H1 (cell line): ENCODE data around the gene GLRB. TPM values are rescaled to one million over a fixed set of nuclear protein-coding genes. Genes with fewer than 3 reads are reported as not detected.

Source experiments
- CTCF ChIA-PET: fragments of 300-600 bp; sonication (Branson Sonifier 250); formaldehyde crosslinking; loops from one replicate; lab custom pipeline; 2021; ENCODE audit not compliant: partially characterized antibody; lab: Charles Lee
- POLR2A ChIA-PET: fragments of 300-600 bp; sonication (Branson Sonifier 250); formaldehyde crosslinking; loops from one replicate; lab custom pipeline; 2021; ENCODE audit warnings: inconsistent platforms; ENCODE audit not compliant: partially characterized antibody; lab: Charles Lee
- DNase-seq, 2 experiments: peaks; one replicate each; pipeline versions ENCODE4 v3.0.0 to v3.0.0-alpha.2; 2010 to 2022; ENCODE audit warnings: low spot score in 2 of 2, low read depth in 1 of 2, mixed read lengths in 1 of 2
- FAIRE-seq: peaks from 2 replicates; lab custom pipeline; 2011; peaks lifted over from hg19 to GRCh38; lab: Jason Lieb, UNC
- H2AFZ ChIP-seq: 2 replicates; pipeline ENCODE4 v1.8.1; 2012; ENCODE audit warnings: low read length, inconsistent platforms
- H2AK5ac ChIP-seq: 2 replicates; pipeline ENCODE4 v1.6.1; 2013; ENCODE audit warnings: low read depth, low read length
- H2BK120ac ChIP-seq: replicated peaks from 2 replicates; pipeline ENCODE3; 2013; ENCODE audit warnings: low read depth, low read length, inconsistent platforms
- H2BK12ac ChIP-seq: 2 replicates; pipeline ENCODE4 v1.6.1; 2013; ENCODE audit warnings: low read depth, low read length
- H2BK15ac ChIP-seq: 2 replicates; pipeline ENCODE4 v1.6.1; 2013; ENCODE audit warnings: low read length
- H2BK20ac ChIP-seq: 2 replicates; pipeline ENCODE4 v1.6.1; 2013; ENCODE audit warnings: low read length
- H2BK5ac ChIP-seq: 2 replicates; pipeline ENCODE4 v1.6.1; 2013; ENCODE audit warnings: low read depth, low read length
- H3K14ac ChIP-seq: 2 replicates; pipeline ENCODE4 v1.6.1; 2013; ENCODE audit warnings: inconsistent platforms; ENCODE audit not compliant: insufficient read length
- H3K18ac ChIP-seq: 2 replicates; pipeline ENCODE4 v1.6.1; 2013; ENCODE audit warnings: low read length; ENCODE audit errors: extremely low read depth
- H3K23ac ChIP-seq: 2 replicates; pipeline ENCODE4 v1.6.1; 2013; ENCODE audit warnings: inconsistent platforms; ENCODE audit not compliant: insufficient read length
- H3K23me2 ChIP-seq: 2 replicates; pipeline ENCODE4 v1.6.1; 2013; ENCODE audit warnings: low read depth, low read length
- H3K27ac ChIP-seq: 2 replicates; pipeline ENCODE4 v1.6.1; 2011; ENCODE audit warnings: low read depth, low read length, inconsistent platforms
- H3K27me3 ChIP-seq, 4 experiments: replicated peaks in 1 of 4; 1 replicate in 1 of 4; 2 replicates in 3 of 4; pipeline versions ENCODE4 v1.6.1 to v1.8.1; 2011 to 2013; ENCODE audit warnings: low read length in 3 of 4, mild to moderate bottlenecking in 3 of 4, inconsistent platforms in 2 of 4, mixed read lengths in 2 of 4, moderate library complexity in 1 of 4; ENCODE audit not compliant: control insufficient read depth in 3 of 4, insufficient read depth in 3 of 4; ENCODE audit errors: extremely low read depth in 1 of 4
- H3K36me3 ChIP-seq, 4 experiments: 2 replicates each; pipeline versions ENCODE4 v1.6.1 to v1.8.1; 2011 to 2013; ENCODE audit warnings: mild to moderate bottlenecking in 4 of 4, low read length in 3 of 4, moderate library complexity in 2 of 4, control low read depth in 1 of 4, inconsistent platforms in 1 of 4; ENCODE audit not compliant: insufficient read depth in 4 of 4, control insufficient read depth in 2 of 4
- H3K4ac ChIP-seq: replicated peaks from 2 replicates; pipeline ENCODE3; 2013; ENCODE audit warnings: low read length, low read depth, mixed read lengths, inconsistent platforms; ENCODE audit not compliant: insufficient read length
- H3K4me1 ChIP-seq, 4 experiments: replicated peaks in 1 of 4; 1 replicate in 1 of 4; 2 replicates in 3 of 4; pipeline versions ENCODE4 v1.6.1 to v1.8.1; 2011 to 2013; ENCODE audit warnings: low read length in 3 of 4, inconsistent platforms in 2 of 4, mixed read lengths in 1 of 4; ENCODE audit not compliant: insufficient read depth in 4 of 4, control insufficient read depth in 3 of 4
- H3K4me2 ChIP-seq, 2 experiments: 2 replicates each; pipeline versions ENCODE4 v1.6.1 to v1.8.1; 2011 to 2013; ENCODE audit warnings: low read depth in 2 of 2, low read length in 2 of 2, control low read depth in 1 of 2, inconsistent platforms in 1 of 2, mild to moderate bottlenecking in 1 of 2; ENCODE audit not compliant: insufficient read depth in 1 of 2
- H3K4me3 ChIP-seq, 4 experiments: fragments of 200-600, 300-600 bp in 1 of 4; sonication (generic), shearing (Covaris generic), sonication (Bioruptor Twin) in 1 of 4; 2 replicates each; pipeline versions ENCODE4 v1.5.1 to v1.8.1; 2011 to 2016; ENCODE audit warnings: low read length in 4 of 4, low read depth in 3 of 4, control low read depth in 2 of 4, inconsistent platforms in 2 of 4, mild to moderate bottlenecking in 2 of 4, mixed read lengths in 1 of 4, moderate library complexity in 1 of 4; ENCODE audit not compliant: insufficient read depth in 2 of 4; ENCODE audit errors: extremely low read depth in 1 of 4
- H3K56ac ChIP-seq: replicated peaks from 2 replicates; pipeline ENCODE3; 2013; ENCODE audit warnings: low read depth, mild to moderate bottlenecking, mixed read lengths, low read length, inconsistent platforms; ENCODE audit not compliant: insufficient read length
- H3K79me1 ChIP-seq: 2 replicates; pipeline ENCODE4 v1.6.1; 2013; ENCODE audit warnings: low read depth, low read length, control low read depth
- H3K79me2 ChIP-seq, 2 experiments: 2 replicates each; pipeline versions ENCODE4 v1.6.1 to v1.8.1; 2012 to 2013; ENCODE audit warnings: low read length in 2 of 2, mild to moderate bottlenecking in 2 of 2, inconsistent platforms in 1 of 2; ENCODE audit not compliant: insufficient read depth in 2 of 2, control insufficient read depth in 1 of 2
- H3K9ac ChIP-seq, 4 experiments: replicated peaks in 1 of 4; 1 replicate in 1 of 4; 2 replicates in 3 of 4; pipeline versions ENCODE4 v1.6.1 to v1.8.1; 2011 to 2013; ENCODE audit warnings: low read depth in 3 of 4, low read length in 3 of 4, control low read depth in 2 of 4, mild to moderate bottlenecking in 2 of 4, moderate library complexity in 2 of 4, inconsistent platforms in 1 of 4; ENCODE audit errors: extremely low read depth in 1 of 4
- H3K9me3 ChIP-seq, 2 experiments: 2 replicates each; pipeline versions ENCODE4 v1.6.1 to v1.8.1; 2012 to 2013; ENCODE audit warnings: mild to moderate bottlenecking in 2 of 2, moderate library complexity in 2 of 2, control low read depth in 1 of 2, inconsistent platforms in 1 of 2, low read depth in 1 of 2, low read length in 1 of 2, mixed read lengths in 1 of 2; ENCODE audit not compliant: insufficient read depth in 2 of 2
- H4K20me1 ChIP-seq, 2 experiments: replicated peaks in 1 of 2; 2 replicates each; pipeline versions ENCODE3 to v1.8.1; 2011 to 2013; ENCODE audit warnings: inconsistent platforms in 2 of 2, low read length in 2 of 2, mild to moderate bottlenecking in 1 of 2; ENCODE audit not compliant: insufficient read depth in 2 of 2, control insufficient read depth in 1 of 2
- H4K5ac ChIP-seq: 2 replicates; pipeline ENCODE4 v1.6.1; 2013; ENCODE audit warnings: low read length, low read depth, mixed read lengths, inconsistent platforms; ENCODE audit not compliant: insufficient read length
- H4K8ac ChIP-seq: 2 replicates; pipeline ENCODE4 v1.8.0; 2013; ENCODE audit warnings: mild to moderate bottlenecking, moderate library complexity, low read length, inconsistent platforms; ENCODE audit not compliant: insufficient read depth; ENCODE audit errors: extremely low read depth
- H4K91ac ChIP-seq: replicated peaks from 2 replicates; pipeline ENCODE3; 2013; ENCODE audit warnings: low read length, mixed read lengths, inconsistent platforms; ENCODE audit not compliant: insufficient read length
- CEBPB ChIP-seq: IDR thresholded peaks from 2 replicates; pipeline ENCODE4 v1.6.1; 2012; ENCODE audit warnings: low read depth, low read length
- CHD1 ChIP-seq: IDR thresholded peaks from 2 replicates; pipeline ENCODE4 v1.6.1; 2012; ENCODE audit warnings: low read depth, low read length, improper control_type of control experiment
- EP300 ChIP-seq, 2 experiments: IDR thresholded peaks; 1 replicate in 1 of 2; 2 replicates in 1 of 2; pipeline ENCODE4 v1.6.1; 2011 to 2012; ENCODE audit warnings: low read depth in 2 of 2, low read length in 2 of 2, mild to moderate bottlenecking in 2 of 2, borderline replicate concordance in 1 of 2, inconsistent platforms in 1 of 2, moderate library complexity in 1 of 2
- FOSL1 ChIP-seq: IDR thresholded peaks from 2 replicates; pipeline ENCODE4 v1.6.1; 2011; ENCODE audit warnings: mild to moderate bottlenecking, low read depth, low read length, moderate library complexity; ENCODE audit not compliant: insufficient read depth
- JUND ChIP-seq: IDR thresholded peaks from 2 replicates; pipeline ENCODE4 v1.6.1; 2011; ENCODE audit warnings: mild to moderate bottlenecking, improper control_type of control experiment, low read length
- NANOG ChIP-seq: IDR thresholded peaks from 2 replicates; pipeline ENCODE4 v1.6.1; 2011; ENCODE audit warnings: low read length, low read depth, mild to moderate bottlenecking, inconsistent platforms; ENCODE audit not compliant: insufficient read depth, poor library complexity, severe bottlenecking
- POLR2AphosphoS5 ChIP-seq: IDR thresholded peaks from 2 replicates; pipeline ENCODE4 v1.6.1; 2011; ENCODE audit warnings: low read depth, low read length
- RAD21 ChIP-seq, 2 experiments: IDR thresholded peaks in 1 of 2; conservative IDR thresholded peaks in 1 of 2; 2 replicates each; pipeline ENCODE4 v1.6.1; 2011; ENCODE audit warnings: low read depth in 2 of 2, low read length in 2 of 2, improper control_type of control experiment in 1 of 2, inconsistent platforms in 1 of 2, mild to moderate bottlenecking in 1 of 2, moderate library complexity in 1 of 2
- RBBP5 ChIP-seq: IDR thresholded peaks from 2 replicates; pipeline ENCODE4 v1.7.1; 2012; ENCODE audit warnings: low read depth, mild to moderate bottlenecking, inconsistent platforms, low read length, moderate library complexity, borderline replicate concordance
- RFX5 ChIP-seq: IDR thresholded peaks from 2 replicates; pipeline ENCODE4 v1.6.1; 2011; ENCODE audit warnings: low read depth, low read length, improper control_type of control experiment, borderline replicate concordance
- RNF2 ChIP-seq: fragments of 200-900, 300-1000 bp; sonication (generic); IDR thresholded peaks from 2 replicates; pipeline ENCODE4 v1.7.1; 2016; ENCODE audit warnings: borderline replicate concordance, low read depth, mild to moderate bottlenecking, antibody characterized with exemption, low read length; ENCODE audit not compliant: poor library complexity, severe bottlenecking; ENCODE audit errors: missing control alignments
- SRF ChIP-seq: IDR thresholded peaks from 2 replicates; pipeline ENCODE4 v1.6.1; 2011; ENCODE audit warnings: mild to moderate bottlenecking, low read depth, low read length, moderate library complexity
- WGBS, 2 experiments: shearing (Covaris generic) in 1 of 2; methylation state at CpG; one replicate each; pipeline versions ENCODE4 v1.1.6 to v1.1.7; 2013 to 2015; ENCODE audit warnings: low lambda C conversion rate in 2 of 2, mixed read lengths in 2 of 2, inconsistent platforms in 1 of 2, low coverage in 1 of 2, missing lambda C conversion rate in 1 of 2; ENCODE audit not compliant: insufficient replicate concordance in 2 of 2, insufficient coverage in 1 of 2, insufficient read length in 1 of 2; ENCODE audit errors: extremely low coverage in 1 of 2, missing lambda C conversion rate in 1 of 2; 5-methylcytosine and 5-hydroxymethylcytosine counted together
- polyA plus RNA-seq, 7 experiments: library from polyadenylated mRNA; depleted of rRNA in 3 of 7; stranded (reverse) in 5 of 7; unstranded in 2 of 7; fragments of >200 nt in 5 of 7; fragments of 200-250 nt in 2 of 7; gene quantifications; 1 replicate in 5 of 7; 2 replicates in 1 of 7; 4 replicates in 1 of 7; pipeline versions ENCODE4 v1.2.1 to v1.2.3, GENCODE V29; 2011 to 2013; ENCODE audit warnings: missing spikeins in 2 of 7, mixed read lengths in 2 of 7
- total RNA-seq: library from RNA; stranded (reverse); fragmentation: NEBNext Ultra II Directional; extraction: Animal tissue kit (Norgen Biotek cat#: 25700); gene quantifications from 2 replicates; pipeline ENCODE4 v1.2.1, GENCODE V29; 2021

GLRB gene
- total and polyA plus RNA-seq, 2 of the 8 experiments (the other 6 are each of a cell fraction or from before 2014, with no cell fraction given) = 0.33 to 1.1 TPM

DNA sequence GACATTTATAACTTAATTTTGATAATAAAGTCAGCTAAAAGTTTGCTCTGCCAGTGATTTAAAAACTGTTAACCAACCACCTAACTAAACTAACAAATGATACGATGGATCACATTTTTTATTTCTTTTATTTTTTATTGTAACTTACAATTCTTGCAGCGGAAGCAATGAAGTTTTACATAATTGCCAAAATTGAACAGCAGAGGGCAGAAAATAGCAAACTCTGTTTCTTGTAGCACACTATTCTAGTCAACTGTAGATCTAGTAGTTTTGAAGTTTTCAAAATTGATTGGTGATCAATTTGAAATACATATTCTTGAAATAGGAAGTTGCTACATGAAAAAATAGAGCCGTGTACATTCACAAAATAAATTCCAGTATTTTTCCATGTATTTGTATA is 141.8 kb downstream of the GLRB start:
- H3K27ac ChIP-seq = no peak overlapping the region
- peaks cover 2 to 4% of the 10 kb centered on the region in 2 experiments for H4K20me1 ChIP-seq
- no peaks in the 10 kb centered on the region for H3K9me3 ChIP-seq
- H3K56ac ChIP-seq = no peak overlapping the region
- H3K23ac ChIP-seq = no peak overlapping the region
- no peak overlapping the region for H2AFZ ChIP-seq
- no peaks in the 10 kb centered on the region for H3K36me3 ChIP-seq
- H3K79me1 ChIP-seq = no peaks in the 10 kb centered on the region
- H3K4me1 ChIP-seq = peaks cover 0 to 7% (median 3%) of the 10 kb centered on the region in 4 experiments; a peak in 1 of 7 replicates
- H2AK5ac ChIP-seq = no peak overlapping the region
- no peak overlapping the region for H3K4ac ChIP-seq
- no peak overlapping the region for H2BK120ac ChIP-seq
- H3K4me2 ChIP-seq = no peak overlapping the region
- no peak overlapping the region for H2BK15ac ChIP-seq
- WGBS, 2 experiments = 61% methylated on average over 3 of the region's 3 CpGs; no CpG with 5 or more reads in 1 of the 2 experiments
- no peak overlapping the region for H3K9ac ChIP-seq
- H2BK5ac ChIP-seq = no peak overlapping the region
- no peak for DNase-seq
- H3K27me3 ChIP-seq = peaks cover 22 to 39% (median 34%) of the 10 kb centered on the region in 4 experiments
- H2BK12ac ChIP-seq = no peak overlapping the region
- ChIA-PET POLR2A (no interaction called here), CTCF (interaction anchor here (1.8 to 2.4 kb wide), 3 partner anchors 13 to 297 kb away, joined by 5 to 9 read pairs (median 8); no protein-coding TSS in a partner anchor)
- H3K23me2 ChIP-seq = peaks cover 14% of the 10 kb centered on the region; the same call in 1 of the 2 replicates
- FAIRE-seq = no peak
- no peak overlapping the region for H4K91ac ChIP-seq
- no peak overlapping the region for H4K8ac ChIP-seq
- no peak overlapping the region for H3K14ac ChIP-seq
- H3K79me2 ChIP-seq = no peaks in the 10 kb centered on the region
- no peak overlapping the region for H3K4me3 ChIP-seq
- no peak overlapping the region for H4K5ac ChIP-seq
- no peak overlapping the region for H2BK20ac ChIP-seq
- H3K18ac ChIP-seq = no peak overlapping the region
- TF ChIP-seq JUND = no peak
- TF ChIP-seq EP300 (IDR thresholded peaks at IDR 0.05; ENCODE audit: borderline replicate concordance in 1 of 2, low read depth in 2 of 2, low read length in 2 of 2) = no peak
- no peak for TF ChIP-seq CEBPB
- TF ChIP-seq NANOG = no peak
- peak; percentile 47 to 55 for TF ChIP-seq RAD21 (IDR thresholded peaks at IDR 0.05 in 1 of 2, conservative IDR thresholded peaks at IDR 0.05 in 1 of 2; ENCODE audit: low read depth in 2 of 2, low read length in 2 of 2)
- no peak for TF ChIP-seq RBBP5
- TF ChIP-seq CHD1 = no peak
- TF ChIP-seq RNF2 = no peak
- no peak for TF ChIP-seq POLR2AphosphoS5
- TF ChIP-seq SRF = no peak
- no peak for TF ChIP-seq FOSL1
- TF ChIP-seq RFX5 = no peak
